Measurements from ENCODE around the gene HMOX1.
"Not testable (repeated sequence)": the region's sequence is repeated elsewhere in the genome, so short reads cannot be mapped to it uniquely, and the experiment has no call there.

The HMOX1 gene

GRCh38 chr22:35437049-35437448, 56.2 kb downstream of the HMOX1 start:
- no peak for DNase-seq

- not testable (repeated sequence) for DNase-seq
Observed at GRCh38 chr22:35438673-35439364, 57.9 kb downstream of the HMOX1 start.

DNA sequence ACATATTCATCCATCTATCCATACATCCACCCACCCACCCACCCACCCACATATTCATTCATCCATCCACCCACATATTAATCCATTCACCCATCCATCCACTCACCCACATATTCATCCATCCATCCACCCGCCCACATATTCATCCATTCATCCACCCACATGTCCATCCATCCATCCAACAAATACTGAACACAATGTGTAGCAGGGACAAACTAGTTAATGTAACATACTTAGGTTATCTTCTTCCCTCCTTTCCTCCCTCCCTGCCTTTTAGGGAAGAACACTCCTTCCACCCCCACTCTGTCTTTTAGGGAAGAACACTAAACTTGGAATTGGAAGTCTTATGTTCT, 58.4 kb downstream of the HMOX1 start:
- DNase-seq = no peak

DNA sequence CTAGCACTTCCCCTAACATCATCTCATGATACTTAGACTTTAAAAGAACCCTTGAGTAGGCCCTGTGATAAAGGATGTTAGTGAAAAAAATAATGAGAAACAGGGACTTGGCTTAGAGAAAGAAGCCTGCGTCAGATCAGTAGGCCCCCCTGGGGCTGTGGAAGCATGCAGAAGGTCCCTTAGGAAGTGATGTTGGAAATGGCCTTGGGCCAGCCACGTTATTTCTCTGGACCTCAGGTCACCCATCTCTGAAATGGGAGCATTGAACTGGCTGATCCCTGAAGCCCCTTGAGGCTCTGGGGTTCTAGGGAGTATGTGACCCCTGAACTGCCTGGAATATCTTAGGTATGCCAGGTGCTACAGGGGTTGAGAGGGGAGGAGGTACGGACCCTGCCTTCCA, 59.2 kb downstream of the HMOX1 start:
- DNase-seq = no peak

- DNase-seq = no peak
Observed at GRCh38 chr22:35441489-35442100, 60.7 kb downstream of the HMOX1 start.

DNA sequence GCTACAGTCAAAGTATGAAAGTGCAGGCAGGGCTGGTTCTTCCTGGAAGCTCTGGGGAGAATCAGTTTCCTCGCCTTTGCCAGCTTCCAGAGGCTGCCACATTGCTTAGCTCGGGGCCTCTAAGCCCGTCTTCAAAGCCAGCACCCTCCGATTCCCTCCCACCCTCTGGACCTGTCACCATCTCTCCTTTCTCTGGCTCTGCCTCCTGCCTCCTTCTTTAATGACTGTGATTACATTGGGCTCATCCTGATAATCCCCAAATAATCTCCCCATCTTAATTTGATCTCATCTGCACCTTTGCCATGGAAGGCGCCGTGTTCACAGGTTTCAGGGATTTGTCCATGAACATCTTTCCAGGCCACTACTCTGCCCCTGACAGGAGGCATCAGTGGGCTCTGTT, 61.6 kb downstream of the HMOX1 start:
- DNase-seq = no peak

DNA sequence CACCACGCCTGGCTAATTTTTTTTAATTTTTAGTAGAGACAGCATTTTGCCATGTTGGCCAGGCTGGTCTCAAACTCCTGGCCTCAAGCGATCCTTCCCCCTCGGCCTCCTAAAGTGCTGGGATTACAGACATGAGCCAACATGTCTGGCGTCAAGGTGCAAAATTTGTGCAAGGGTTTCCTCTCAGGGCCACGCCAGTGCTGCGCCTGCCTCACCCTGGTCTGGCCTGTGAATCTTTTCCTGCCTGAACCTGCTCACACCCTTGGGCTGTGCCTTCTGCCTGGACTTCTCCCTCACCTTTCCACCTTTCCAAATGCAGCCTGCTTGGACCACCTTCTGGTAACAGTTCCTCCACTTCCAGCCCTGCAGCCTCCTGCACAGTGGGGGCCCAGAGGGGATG, 62.4 kb downstream of the HMOX1 start:
- DNase-seq = no peak
